Naive thymus-derived CD4-positive, alpha-beta T cell (primary cell): Measurements from ENCODE around the gene SMG7. TPM values are rescaled to one million over a fixed set of nuclear protein-coding genes. Genes with fewer than 3 reads are reported as not detected.

Source experiments
- ATAC-seq: fragments of 150-1000 bp; cut with Tn5 transposase; 2 replicates; pipeline ENCODE4 v1.10.0; 2021; ENCODE audit warnings: mild to moderate bottlenecking, moderate library complexity
- CTCF ChIA-PET: fragments of 350-600 bp; sonication (Branson Sonifier 250); formaldehyde crosslinking; loops from one replicate; lab custom pipeline; 2021; ENCODE audit warnings: antibody characterized with exemption; lab: Charles Lee
- POLR2A ChIA-PET: fragments of 350-600 bp; sonication (Branson Sonifier 250); formaldehyde crosslinking; loops from one replicate; lab custom pipeline; 2021; ENCODE audit warnings: antibody characterized with exemption, inconsistent platforms; lab: Charles Lee
- DNase-seq, 9 donors: peaks; one replicate each; pipeline versions ENCODE4 v3.0.0 to v3.0.0-alpha.2; 2020 to 2022; ENCODE audit warnings: mixed read lengths in 1 of 9
- H3K27ac ChIP-seq: one replicate; pipeline ENCODE4 v1.7.0; 2013; ENCODE audit warnings: mild to moderate bottlenecking, low read depth, low read length, moderate library complexity
- H3K27me3 ChIP-seq, 2 donors: one replicate each; pipeline ENCODE4 v1.7.0; 2013; ENCODE audit warnings: low read length in 2 of 2, mild to moderate bottlenecking in 2 of 2, moderate library complexity in 2 of 2; ENCODE audit not compliant: control insufficient read depth in 2 of 2, insufficient read depth in 2 of 2
- H3K36me3 ChIP-seq, 3 experiments: 1 replicate in 2 of 3; 2 replicates in 1 of 3; pipeline ENCODE4 v1.7.0; 2013; ENCODE audit warnings: low read length in 3 of 3, mild to moderate bottlenecking in 3 of 3, moderate library complexity in 1 of 3; ENCODE audit not compliant: insufficient read depth in 3 of 3, control insufficient read depth in 2 of 3
- H3K4me1 ChIP-seq, 2 donors: one replicate each; pipeline ENCODE4 v1.7.0; 2013; ENCODE audit warnings: low read length in 2 of 2, mild to moderate bottlenecking in 2 of 2, moderate library complexity in 1 of 2; ENCODE audit not compliant: control insufficient read depth in 2 of 2, insufficient read depth in 2 of 2
- H3K4me3 ChIP-seq: 2 replicates; pipeline ENCODE4 v1.7.0; 2013; ENCODE audit warnings: mild to moderate bottlenecking, low read length
- H3K9me3 ChIP-seq, 3 experiments: 1 replicate in 2 of 3; 2 replicates in 1 of 3; pipeline ENCODE4 v1.7.0; 2013; ENCODE audit warnings: low read length in 3 of 3; ENCODE audit not compliant: control insufficient read depth in 2 of 3
- H3K27ac Mint-ChIP-seq, 9 donors: one replicate each; pipeline ENCODE4 v1.8.0; 2020 to 2022; ENCODE audit warnings: mixed read lengths in 9 of 9, mild to moderate bottlenecking in 8 of 9, moderate library complexity in 5 of 9, inconsistent platforms in 2 of 9
- H3K27me3 Mint-ChIP-seq, 5 donors: one replicate each; pipeline ENCODE4 v1.8.0; 2021 to 2022; ENCODE audit warnings: mixed read lengths in 5 of 5, mild to moderate bottlenecking in 1 of 5
- H3K36me3 Mint-ChIP-seq, 5 donors: one replicate each; pipeline ENCODE4 v1.8.0; 2020 to 2022; ENCODE audit warnings: mixed read lengths in 5 of 5, mild to moderate bottlenecking in 3 of 5, inconsistent platforms in 1 of 5
- H3K4me1 Mint-ChIP-seq, 7 donors: one replicate each; pipeline ENCODE4 v1.8.0; 2020 to 2022; ENCODE audit warnings: mixed read lengths in 7 of 7, mild to moderate bottlenecking in 3 of 7, inconsistent platforms in 1 of 7
- H3K4me3 Mint-ChIP-seq, 10 donors: one replicate each; pipeline ENCODE4 v1.8.0; 2020 to 2022; ENCODE audit warnings: mild to moderate bottlenecking in 10 of 10, mixed read lengths in 10 of 10, moderate library complexity in 6 of 10, inconsistent platforms in 2 of 10
- H3K9me3 Mint-ChIP-seq, 11 donors: one replicate each; pipeline ENCODE4 v1.8.0; 2020 to 2022; ENCODE audit warnings: mixed read lengths in 11 of 11, mild to moderate bottlenecking in 4 of 11, inconsistent platforms in 1 of 11, moderate library complexity in 1 of 11
- intact Hi-C, 2 donors: fragments of 100-400 bp; cut with micrococcal nuclease; formaldehyde crosslinking; loops; one replicate each; pipeline ENCODE4 v1.15.1; 2023
- polyA plus RNA-seq, 2 donors: library from polyadenylated mRNA; unstranded; fragments of 300-500 nt; fragmentation: Illumina TruSeq; gene quantifications; one replicate each; pipeline ENCODE4 v1.2.3, GENCODE V29; 2021
- total RNA-seq, 6 experiments: library from RNA in 5 of 6; stranded (reverse) in 5 of 6; gene quantifications; 1 replicate in 5 of 6; 2 replicates in 1 of 6; pipeline ENCODE4 v1.2.3 and lab custom pipeline; 2021 to 2026

Gene SMG7
- total and polyA plus RNA-seq, 7 experiments from 2014 or later, result 24.7 to 87.7 (median 53.1) TPM

DNA sequence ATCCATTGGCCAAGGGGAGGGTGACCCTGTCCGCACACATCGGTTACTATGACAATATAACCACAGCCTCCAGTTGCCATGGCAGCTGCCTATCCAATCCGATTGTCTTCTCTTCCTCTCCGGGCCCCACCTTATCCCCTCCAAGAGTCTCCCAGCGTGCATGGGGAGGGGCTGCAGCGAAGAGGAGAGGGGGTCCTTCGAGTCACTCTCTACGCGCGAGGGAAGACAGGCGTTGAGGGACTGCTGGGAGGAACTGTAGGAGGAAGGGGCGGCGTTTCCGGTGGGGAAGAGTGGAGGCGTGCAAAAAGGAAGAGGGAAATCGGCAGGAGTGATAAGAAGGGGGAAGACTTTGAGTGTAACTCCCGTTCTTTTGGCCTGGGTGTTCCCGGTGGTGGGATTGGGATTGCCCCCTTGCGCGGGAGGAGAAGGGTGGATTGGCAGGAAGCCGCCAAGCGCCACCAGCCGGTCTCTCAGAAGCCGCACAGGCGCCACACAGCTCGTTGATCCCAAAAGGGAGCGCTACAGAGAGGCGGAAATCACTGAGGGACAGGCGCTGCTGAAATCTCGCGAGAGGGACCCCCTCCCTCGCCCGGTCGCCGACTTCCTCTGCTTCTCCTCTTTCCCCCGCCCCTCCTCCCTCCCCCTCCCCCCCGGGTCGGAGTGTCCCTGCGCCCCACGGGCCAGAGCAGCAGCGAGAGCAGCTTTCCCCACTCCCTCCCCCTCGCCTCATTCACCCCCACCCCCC is 384 bp upstream of the SMG7 start:
- Histone ChIP-seq H3K36me3 (peaks cover 0 to 12% (median 0%) of the 10 kb centered on the region in 3 experiments), H3K27ac (peak overlapping the region; percentile 90), H3K4me3 (peak overlapping the region; percentile 74), H3K27me3 (no peaks in the 10 kb centered on the region), H3K4me1 (peaks cover 17 to 34% of the 10 kb centered on the region in 2 donors), H3K9me3 (no peaks in the 10 kb centered on the region)
- Mint-ChIP-seq H3K27ac (peak overlapping the region in 8 of 9 donors; percentile 97 to 100 (median 99)), H3K27me3 (peaks cover 0 to 7% (median 0%) of the 10 kb centered on the region in 5 donors), H3K4me1 (peaks cover 3 to 32% (median 14%) of the 10 kb centered on the region in 7 donors), H3K9me3 (peaks cover 0 to 6% (median 0%) of the 10 kb centered on the region in 11 donors), H3K4me3 (peak overlapping the region; percentile 94 to 100 (median 98)), H3K36me3 (peaks cover 0 to 8% (median 0%) of the 10 kb centered on the region in 5 donors)
- POLR2A ChIA-PET, result interaction anchor here (1.1 to 2.2 kb wide), 3 partner anchors 25 to 161 kb away, joined by 3 to 10 read pairs (median 3); no protein-coding TSS in a partner anchor
- CTCF ChIA-PET, result no interaction called here
- peak; percentile 82 for ATAC-seq
- intact Hi-C loops, result loop anchor here (1.0 to 5.0 kb wide), 22 partner anchors 27 to 1845 kb away; partner anchors contain the start of genes ARPC5 (in 2 of the 2), IVNS1ABP (in 2 of the 2), RNF2 (in 2 of the 2) and SWT1 (in 2 of the 2)
- peak; percentile 90 to 99 (median 96) for DNase-seq

- H3K36me3 ChIP-seq, result peaks cover 0 to 12% (median 0%) of the 10 kb centered on the region in 3 experiments
- peaks cover 0 to 8% (median 0%) of the 10 kb centered on the region in 5 donors for H3K36me3 Mint-ChIP-seq
- intact Hi-C loops, result loop anchor here (1.0 to 5.0 kb wide), 10 partner anchors 8 to 1844 kb away; partner anchors contain the start of genes RNF2 (in 2 of the 2), GLUL (in 1 of the 2), IVNS1ABP (in 1 of the 2) and RGS16 (in 1 of the 2)
- DNase-seq (no peak), ATAC-seq (no peak)
- peak overlapping the region; percentile 90 for H3K27ac ChIP-seq
- peak overlapping the region; percentile 74 for H3K4me3 ChIP-seq
- POLR2A ChIA-PET, result interaction anchor here (1.1 to 2.2 kb wide), 3 partner anchors 23 to 160 kb away, joined by 3 to 10 read pairs (median 3); no protein-coding TSS in a partner anchor
- H3K27ac Mint-ChIP-seq, result peak overlapping the region in 8 of 9 donors; percentile 97 to 100 (median 99)
- H3K4me1 ChIP-seq, result peaks cover 25 to 45% of the 10 kb centered on the region in 2 donors
- H3K4me1 Mint-ChIP-seq, result peaks cover 6 to 36% (median 20%) of the 10 kb centered on the region in 7 donors
- peaks cover 0 to 6% (median 0%) of the 10 kb centered on the region in 11 donors for H3K9me3 Mint-ChIP-seq
- no peaks in the 10 kb centered on the region for H3K27me3 ChIP-seq
- peaks cover 0 to 3% (median 0%) of the 10 kb centered on the region in 5 donors for H3K27me3 Mint-ChIP-seq
- H3K4me3 Mint-ChIP-seq, result peak overlapping the region; percentile 94 to 100 (median 98)
- CTCF ChIA-PET, result interaction anchor here (0.6 to 1.6 kb wide), 2 partner anchors 37 to 161 kb away, joined by 3 read pairs; no protein-coding TSS in a partner anchor
- H3K9me3 ChIP-seq, result no peaks in the 10 kb centered on the region
Measured at GRCh38 chr1:183473217-183473536, 878 bp downstream of the SMG7 start.

DNA sequence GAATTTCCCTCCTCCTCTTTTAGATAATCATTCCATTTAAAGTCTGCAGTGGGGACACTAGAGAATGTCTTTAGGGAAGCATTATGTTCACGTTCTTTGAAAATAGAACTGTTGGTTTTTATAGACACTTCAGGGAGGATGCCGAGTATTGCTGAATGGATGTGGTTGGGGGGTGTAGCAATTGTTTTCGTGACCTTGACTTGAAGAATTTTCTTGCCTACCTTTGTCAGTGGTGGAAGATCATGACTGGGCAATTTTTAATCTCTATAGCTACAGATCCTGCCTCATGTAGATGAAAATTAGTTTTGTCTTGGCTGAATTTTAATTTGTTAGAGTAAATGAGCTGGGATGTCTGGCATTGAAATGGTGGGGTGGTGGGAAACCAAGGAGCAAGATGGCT is 3.8 kb downstream of the SMG7 start:
- no peak overlapping the region for H3K27ac ChIP-seq
- Mint-ChIP-seq H3K4me3 (no peak overlapping the region), H3K27ac (no peak overlapping the region), H3K4me1 (peaks cover 30 to 53% (median 49%) of the 10 kb centered on the region in 7 donors), H3K27me3 (peaks cover 0 to 3% (median 0%) of the 10 kb centered on the region in 5 donors), H3K36me3 (peaks cover 0 to 19% (median 3%) of the 10 kb centered on the region in 5 donors), H3K9me3 (peaks cover 0 to 6% (median 0%) of the 10 kb centered on the region in 11 donors)
- no peaks in the 10 kb centered on the region for H3K9me3 ChIP-seq
- H3K36me3 ChIP-seq, result peaks cover 0 to 12% (median 0%) of the 10 kb centered on the region in 3 experiments
- CTCF ChIA-PET, result no interaction called here
- no peak overlapping the region for H3K4me3 ChIP-seq
- ATAC-seq (no peak), DNase-seq (peak in 2 of 9 donors; percentile 10 to 15)
- POLR2A ChIA-PET, result interaction anchor here (1.1 kb wide), 1 partner anchor 16 kb away, joined by 3 read pairs; no protein-coding TSS in a partner anchor
- no peaks in the 10 kb centered on the region for H3K27me3 ChIP-seq
- H3K4me1 ChIP-seq, result peaks cover 48 to 70% of the 10 kb centered on the region in 2 donors
- intact Hi-C loops, result no loop called here

GRCh38 chr1:183477986-183478781 is 5.9 kb downstream of the SMG7 start:
- Mint-ChIP-seq H3K9me3 (no peaks in the 10 kb centered on the region), H3K4me3 (peak overlapping the region in 9 of 10 donors; percentile 43 to 79 (median 63)), H3K4me1 (peaks cover 49 to 67% (median 65%) of the 10 kb centered on the region in 7 donors), H3K27me3 (no peaks in the 10 kb centered on the region), H3K36me3 (peaks cover 0 to 19% (median 4%) of the 10 kb centered on the region in 5 donors), H3K27ac (peak overlapping the region; percentile 11 to 89 (median 43))
- H3K27me3 ChIP-seq, result no peaks in the 10 kb centered on the region
- H3K36me3 ChIP-seq, result no peaks in the 10 kb centered on the region
- no peak for ATAC-seq
- H3K9me3 ChIP-seq, result no peaks in the 10 kb centered on the region
- H3K4me1 ChIP-seq, result peaks cover 56 to 86% of the 10 kb centered on the region in 2 donors
- no peak overlapping the region for H3K27ac ChIP-seq
- DNase-seq, result peak in 1 of 9 donors; percentile 8
- ChIA-PET CTCF (interaction anchor here (0.6 kb wide), 1 partner anchor 596 kb away, joined by 3 read pairs; no protein-coding TSS in a partner anchor), POLR2A (interaction anchor here (1.9 kb wide), 1 partner anchor 17 kb away, joined by 4 read pairs; no protein-coding TSS in a partner anchor)
- intact Hi-C loops, result loop anchor here (1.0 to 2.0 kb wide), 2 partner anchors 8 to 21 kb away; no protein-coding TSS in a partner anchor
- no peak overlapping the region for H3K4me3 ChIP-seq

DNA sequence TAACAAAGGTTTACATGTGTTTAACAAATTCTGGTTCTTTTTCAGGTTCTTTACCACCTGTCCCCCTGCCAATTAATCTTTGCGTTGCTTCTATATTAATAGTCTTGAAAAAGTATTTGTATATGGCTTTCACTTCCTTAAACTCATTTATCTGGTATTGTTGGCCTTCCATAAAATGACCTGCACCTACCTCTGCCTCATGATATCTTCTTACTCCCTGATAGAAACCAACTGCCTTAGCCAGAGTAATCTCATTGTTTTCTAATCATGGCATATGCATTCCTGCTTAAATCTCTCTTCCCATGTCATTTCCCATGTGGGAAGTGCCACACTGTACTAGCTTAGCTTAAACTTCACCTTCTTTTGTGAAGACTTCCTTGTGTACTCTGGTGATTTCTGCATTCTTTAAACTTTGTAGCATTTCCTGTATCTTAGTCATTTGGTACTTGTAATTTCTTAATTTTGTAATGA is 8.7 kb downstream of the SMG7 start:
- Mint-ChIP-seq H3K36me3 (peaks cover 0 to 15% (median 4%) of the 10 kb centered on the region in 5 donors), H3K9me3 (no peaks in the 10 kb centered on the region), H3K4me3 (peak overlapping the region in 7 of 10 donors; percentile 7 to 77 (median 36)), H3K27ac (peak overlapping the region in 4 of 9 donors; percentile 0 to 72 (median 38)), H3K4me1 (peaks cover 49 to 84% (median 75%) of the 10 kb centered on the region in 7 donors), H3K27me3 (no peaks in the 10 kb centered on the region)
- ATAC-seq (peak; percentile 40), DNase-seq (no peak)
- intact Hi-C loops, result loop anchor here in 1 of 2 donors (1.0 kb wide), 1 partner anchor 8 kb away; no protein-coding TSS in a partner anchor
- Histone ChIP-seq H3K4me3 (no peak overlapping the region), H3K27me3 (no peaks in the 10 kb centered on the region), H3K27ac (no peak overlapping the region), H3K36me3 (no peaks in the 10 kb centered on the region), H3K4me1 (peaks cover 47 to 62% of the 10 kb centered on the region in 2 donors), H3K9me3 (no peaks in the 10 kb centered on the region)
- ChIA-PET POLR2A (no interaction called here), CTCF (no interaction called here)
